Left ventricle myocardium superior (tissue), 1 donor: Measurements from ENCODE around the gene SLC12A5. TPM values are rescaled to one million over a fixed set of nuclear protein-coding genes. Genes with fewer than 3 reads are reported as not detected.
A peak's percentile ranks its signal among the peaks of the same experiment; 100 is the strongest.

ENCODE experiments used
- ATAC-seq: fragments of 200-7000 bp; cut with Tn5 transposase; one replicate; pipeline ENCODE4 v1.9.1; 2020; ENCODE audit warnings: mild to moderate bottlenecking, moderate library complexity
- DNase-seq: peaks from one replicate; pipeline ENCODE4 v3.0.0-alpha.2; 2020
- intact Hi-C: fragments of 100-400 bp; cut with micrococcal nuclease; formaldehyde crosslinking; loops from one replicate; pipeline ENCODE4 v1.11.0; 2022
- total RNA-seq: library from RNA; stranded (reverse); fragmentation: NEBNext Ultra II Directional; extraction: Animal tissue kit (Norgen Biotek cat#: 25700); gene quantifications from one replicate; pipeline ENCODE4 v1.2.1, GENCODE V29; 2021
- donor health status: DM: no; HTN: yes; CAD: no; lungs with severe emphysema.

SLC12A5 gene
- total RNA-seq, 1 donor from 2014 or later = 1.3 TPM

DNA sequence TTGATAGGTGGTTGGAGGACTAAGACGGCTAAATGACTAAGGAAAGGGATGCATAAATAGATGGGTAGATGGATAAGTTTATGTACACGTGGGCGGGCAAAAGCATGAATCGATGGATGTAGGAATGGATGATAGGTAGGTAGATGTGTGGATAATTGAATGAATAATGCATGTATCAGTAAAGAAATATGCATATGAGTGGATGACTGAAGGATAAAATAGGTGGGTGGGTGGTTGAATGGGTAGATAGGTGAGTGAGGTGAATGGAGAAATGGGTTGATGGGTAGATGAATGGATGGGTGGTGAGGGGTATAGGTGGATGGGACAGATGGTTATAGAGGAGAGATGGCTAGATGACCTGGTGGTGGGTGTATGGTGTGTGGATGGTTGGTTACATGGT is 20.2 kb downstream of the SLC12A5 start:
- DNase-seq (no peak), ATAC-seq (no peak)
- intact Hi-C loops = no loop called here

DNA sequence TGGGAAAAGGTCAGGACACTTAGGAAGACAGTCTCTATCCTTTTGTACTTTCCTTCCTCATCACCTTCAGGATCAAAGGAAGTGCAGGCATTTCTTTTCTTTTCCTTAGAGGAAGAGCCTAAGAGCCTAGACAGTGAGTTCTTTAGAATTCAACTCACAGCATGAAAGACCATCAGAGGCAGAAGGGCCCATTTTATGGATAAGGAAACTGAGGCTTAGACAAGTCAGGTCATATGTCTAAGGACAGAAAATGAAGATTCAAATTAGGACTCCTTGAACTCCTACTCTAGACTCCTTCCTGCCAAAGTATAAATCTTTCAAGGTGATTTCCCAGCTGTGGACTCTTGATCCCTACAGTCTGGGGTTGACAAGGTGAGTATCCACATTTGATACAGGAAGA is 20.8 kb downstream of the SLC12A5 start:
- no peak for ATAC-seq
- DNase-seq = no peak
- intact Hi-C loops = no loop called here

DNA sequence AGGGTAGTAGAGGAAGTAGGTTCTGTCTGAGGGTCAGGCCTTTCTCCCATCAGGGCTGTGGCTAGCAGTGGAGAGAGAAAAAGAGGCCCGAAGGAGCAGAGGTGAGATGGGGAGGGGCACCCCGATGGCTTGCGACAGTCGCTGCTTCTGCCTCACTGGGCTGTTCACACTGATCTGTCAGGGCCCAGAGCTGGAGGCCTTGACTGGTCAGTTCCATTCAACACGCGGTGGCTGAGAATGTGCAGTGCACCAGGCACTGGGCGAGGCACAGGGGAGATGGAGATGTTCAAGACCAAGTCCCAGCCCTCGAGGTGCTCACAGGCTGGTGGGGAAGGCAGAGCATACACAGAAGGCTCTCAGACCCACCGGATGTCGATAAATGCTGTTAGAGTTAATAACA is 21.4 kb downstream of the SLC12A5 start:
- intact Hi-C loops = no loop called here
- ATAC-seq (no peak), DNase-seq (no peak)

DNA sequence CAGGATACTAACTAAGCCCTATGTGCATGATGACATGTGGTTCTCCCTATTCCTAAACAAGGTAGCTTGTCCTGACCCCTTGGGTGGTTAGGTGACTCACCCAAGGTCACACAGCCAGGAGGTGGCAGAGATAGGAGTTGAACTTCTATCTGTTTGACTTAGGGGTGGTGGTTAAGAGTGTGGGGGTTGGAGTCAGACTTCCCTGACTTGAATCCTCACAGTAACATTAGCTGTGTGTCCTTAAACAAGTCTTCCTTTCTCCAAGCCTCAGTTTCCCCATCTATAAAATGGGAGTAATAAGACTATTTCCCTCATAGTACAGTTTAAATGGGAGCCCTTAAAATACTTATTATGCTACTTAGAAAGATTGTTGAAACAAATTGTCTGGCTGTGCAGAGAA is 21.9 kb downstream of the SLC12A5 start:
- no peak for ATAC-seq
- intact Hi-C loops = no loop called here
- no peak for DNase-seq

DNA sequence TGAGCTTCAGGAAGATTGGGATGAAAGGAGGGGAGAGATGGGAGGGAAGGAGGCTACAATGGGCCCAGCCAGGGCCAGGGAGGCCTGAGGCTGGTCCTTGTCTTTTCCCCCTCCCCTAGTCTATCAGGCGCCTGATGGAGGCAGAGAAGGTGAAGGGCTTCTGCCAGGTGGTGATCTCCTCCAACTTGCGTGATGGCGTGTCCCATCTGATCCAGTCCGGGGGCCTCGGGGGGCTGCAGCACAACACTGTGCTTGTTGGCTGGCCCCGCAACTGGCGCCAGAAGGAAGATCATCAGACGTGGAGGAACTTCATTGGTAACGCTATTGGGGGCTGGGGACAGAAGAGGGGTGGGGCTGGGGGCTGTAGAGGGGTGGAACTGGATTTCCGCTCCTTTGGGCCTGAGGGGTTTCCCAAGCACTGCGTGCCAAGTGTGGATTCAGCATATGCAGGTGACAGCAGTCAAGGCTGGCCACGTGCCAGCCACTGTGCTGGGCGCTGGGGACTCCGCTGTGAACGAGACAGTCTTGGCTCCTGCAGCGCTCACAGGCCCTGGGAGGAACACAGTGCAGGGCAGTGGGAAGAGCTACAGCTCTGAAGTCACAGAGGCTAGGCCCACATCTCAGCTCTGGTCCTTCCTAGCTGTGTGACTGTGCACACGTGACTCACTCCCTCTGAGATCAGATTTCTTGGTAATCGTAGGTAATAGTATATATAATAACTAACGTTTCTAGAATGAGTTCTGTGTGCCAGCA is 22.7 kb downstream of the SLC12A5 start:
- DNase-seq (no peak), ATAC-seq (no peak)
- intact Hi-C loops = no loop called here

DNA sequence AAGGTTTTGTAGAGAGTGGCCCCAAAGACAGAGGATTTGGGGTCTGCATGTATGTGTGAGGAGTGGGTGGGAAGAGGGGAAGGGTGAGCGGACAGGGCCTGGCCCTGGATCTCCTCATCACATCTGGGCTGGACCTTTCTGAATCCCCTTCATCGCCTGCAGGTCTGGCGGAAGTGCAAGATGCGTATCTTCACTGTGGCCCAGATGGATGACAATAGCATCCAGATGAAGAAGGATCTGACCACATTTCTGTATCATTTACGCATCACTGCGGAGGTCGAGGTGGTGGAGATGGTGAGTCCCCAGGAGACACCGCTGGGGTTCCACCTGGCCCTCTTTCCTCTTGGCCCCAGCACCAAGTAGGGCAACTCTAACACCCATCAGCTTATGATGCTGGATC is 24.4 kb downstream of the SLC12A5 start:
- intact Hi-C loops = no loop called here
- no peak for ATAC-seq

DNA sequence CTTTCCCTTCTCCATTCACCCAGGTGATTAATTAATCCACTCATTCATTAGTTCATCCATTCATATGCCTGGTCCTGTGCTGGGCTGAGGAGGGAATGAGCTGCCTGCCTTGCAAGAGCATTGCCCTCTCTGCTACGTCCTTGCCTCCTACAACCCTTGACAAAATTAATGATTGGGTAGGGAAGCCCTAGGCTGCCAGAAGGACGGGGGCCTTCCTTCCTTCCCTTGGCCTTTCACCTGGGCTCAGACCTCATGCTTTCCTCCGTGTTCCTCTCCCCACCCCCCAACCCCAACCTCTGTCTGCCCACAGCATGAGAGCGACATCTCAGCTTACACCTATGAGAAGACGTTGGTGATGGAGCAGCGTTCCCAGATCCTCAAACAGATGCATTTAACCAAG is 25.6 kb downstream of the SLC12A5 start:
- intact Hi-C loops = no loop called here
- DNase-seq = no peak
- ATAC-seq = no peak

More for the DNA sequence above, 24.4 kb downstream of the SLC12A5 start:
- no peak for DNase-seq

DNA sequence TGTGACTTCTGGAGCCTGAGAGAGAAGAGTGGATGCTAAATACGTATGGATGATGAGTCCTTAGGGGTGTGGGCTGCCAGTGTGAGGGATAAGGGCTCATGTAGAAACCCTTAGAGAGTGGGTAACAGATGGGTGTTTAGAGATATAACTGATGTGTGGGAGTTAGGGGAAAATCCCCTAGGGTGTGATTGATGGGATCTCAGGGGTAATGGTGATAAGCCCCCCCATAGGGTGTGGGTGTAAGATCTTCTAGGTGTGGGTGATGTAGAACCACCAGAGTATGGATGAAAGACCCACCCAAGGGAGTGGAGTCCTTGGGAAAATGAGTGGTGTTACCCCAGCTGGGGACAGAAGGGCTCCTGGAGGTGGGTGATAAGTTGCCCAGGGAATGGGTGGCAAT is 26.3 kb downstream of the SLC12A5 start:
- intact Hi-C loops = no loop called here
- DNase-seq (no peak), ATAC-seq (no peak)

DNA sequence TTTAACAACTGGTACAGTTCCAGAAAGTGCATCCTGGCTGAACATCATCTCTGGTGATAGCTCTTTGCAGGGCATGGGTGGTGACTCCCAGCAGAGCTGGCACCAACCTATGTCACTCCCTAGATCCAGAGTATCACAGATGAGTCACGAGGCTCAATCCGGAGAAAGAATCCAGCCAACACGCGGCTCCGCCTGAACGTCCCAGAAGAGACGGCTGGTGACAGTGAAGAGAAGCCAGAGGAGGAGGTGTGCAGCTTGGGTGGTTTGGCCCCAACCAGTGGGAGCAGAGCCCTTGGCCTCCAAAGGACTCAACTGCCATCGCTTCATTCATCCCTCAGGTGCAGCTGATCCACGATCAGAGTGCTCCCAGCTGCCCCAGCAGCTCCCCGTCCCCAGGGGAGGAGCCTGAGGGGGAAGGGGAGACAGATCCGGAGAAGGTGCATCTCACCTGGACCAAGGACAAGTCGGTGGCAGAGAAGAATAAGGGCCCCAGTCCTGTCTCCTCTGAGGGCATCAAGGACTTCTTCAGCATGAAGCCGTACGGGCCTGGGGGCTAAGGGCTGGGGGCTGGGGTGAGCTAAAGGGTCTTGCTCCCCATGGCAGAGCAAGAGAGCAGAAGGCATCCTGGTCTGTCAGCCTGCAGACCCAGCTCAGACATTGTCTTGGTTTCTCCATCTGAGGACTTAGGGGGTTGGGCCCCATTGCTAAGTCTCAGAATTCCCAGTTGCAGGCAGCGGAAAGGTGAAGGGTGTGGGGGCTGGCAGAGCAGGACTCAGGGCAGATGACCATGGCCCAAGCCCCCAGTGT is 27.2 kb downstream of the SLC12A5 start:
- DNase-seq = no peak
- intact Hi-C loops = no loop called here
- ATAC-seq = no peak

DNA sequence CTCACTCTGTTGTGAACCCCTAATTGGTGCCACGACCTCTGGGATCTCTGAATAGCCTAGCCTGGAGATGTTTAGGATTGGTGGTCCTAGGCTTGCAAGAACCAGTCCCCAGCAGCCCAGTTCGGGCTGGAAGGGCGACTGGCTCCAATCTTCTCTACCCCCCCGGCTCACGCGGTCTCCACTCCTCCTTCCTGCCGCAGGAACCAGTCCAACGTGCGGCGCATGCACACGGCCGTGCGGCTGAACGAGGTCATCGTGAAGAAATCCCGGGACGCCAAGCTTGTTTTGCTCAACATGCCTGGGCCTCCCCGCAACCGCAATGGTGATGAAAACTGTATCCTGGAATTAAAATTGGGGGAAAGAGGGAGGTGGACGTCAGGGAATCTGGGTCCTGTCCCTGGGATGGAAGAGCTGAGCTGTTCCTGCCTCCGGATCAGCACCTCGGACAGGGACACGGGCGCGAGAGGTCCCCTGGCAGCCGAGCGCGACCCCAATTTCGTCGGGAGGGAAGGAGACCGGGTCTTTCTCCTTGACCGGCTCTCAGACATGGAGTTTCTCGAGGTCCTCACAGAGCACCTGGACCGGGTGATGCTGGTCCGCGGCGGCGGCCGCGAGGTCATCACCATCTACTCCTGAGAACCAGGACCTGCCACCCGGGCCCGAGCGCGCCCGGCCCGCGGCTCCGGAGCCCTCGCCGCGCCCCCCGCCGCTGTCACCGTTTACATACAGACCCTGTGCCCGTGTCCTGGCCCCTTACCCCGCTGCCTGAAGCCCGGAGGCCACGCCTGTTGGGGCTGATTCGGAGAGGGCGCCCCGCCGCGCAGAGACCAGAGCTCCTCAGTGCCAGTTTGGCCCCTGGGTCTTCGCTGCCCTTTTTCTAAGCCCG is 28.2 kb downstream of the SLC12A5 start:
- peak; percentile 63 for ATAC-seq
- peak; percentile 65 for DNase-seq
- intact Hi-C loops = no loop called here

DNA sequence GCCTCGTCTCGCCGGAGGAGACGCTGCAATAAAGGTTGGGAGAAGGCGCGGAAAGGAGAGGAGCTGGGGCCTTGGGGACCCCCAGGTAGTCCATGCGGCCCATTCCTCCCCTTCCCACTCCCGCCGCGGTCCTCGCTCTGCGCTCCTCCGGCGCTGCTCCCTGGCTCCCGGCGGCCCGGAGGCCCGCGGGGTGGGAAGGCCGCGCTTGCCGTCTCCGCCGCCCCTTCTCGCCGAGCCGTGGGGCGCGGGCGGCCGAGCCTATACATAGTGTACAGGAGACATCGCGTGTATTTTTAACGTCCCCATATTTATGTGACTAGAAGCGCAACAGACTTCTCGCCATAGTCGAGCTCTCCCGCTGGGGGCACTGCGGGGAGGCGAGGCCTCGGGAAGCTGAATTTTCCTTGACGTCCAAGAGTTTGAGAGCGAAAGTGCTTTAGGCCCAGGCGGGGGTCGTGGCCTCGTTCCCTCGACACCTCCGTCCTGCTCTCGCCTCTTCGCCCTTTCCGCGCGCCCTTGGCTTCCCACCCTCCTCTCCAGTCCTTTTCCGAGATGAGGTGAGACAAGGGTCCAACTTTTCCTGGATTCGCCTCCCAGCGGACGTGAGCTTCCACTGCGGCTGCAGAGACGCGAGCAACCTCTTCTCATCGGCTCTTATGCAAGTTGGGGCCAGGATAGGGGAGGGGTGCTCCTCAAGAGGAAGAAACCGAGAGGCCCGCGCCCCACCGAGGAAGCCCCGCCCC is 29.0 kb downstream of the SLC12A5 start:
- intact Hi-C loops = no loop called here
- DNase-seq (peak; percentile 64), ATAC-seq (peak; percentile 52)

DNA sequence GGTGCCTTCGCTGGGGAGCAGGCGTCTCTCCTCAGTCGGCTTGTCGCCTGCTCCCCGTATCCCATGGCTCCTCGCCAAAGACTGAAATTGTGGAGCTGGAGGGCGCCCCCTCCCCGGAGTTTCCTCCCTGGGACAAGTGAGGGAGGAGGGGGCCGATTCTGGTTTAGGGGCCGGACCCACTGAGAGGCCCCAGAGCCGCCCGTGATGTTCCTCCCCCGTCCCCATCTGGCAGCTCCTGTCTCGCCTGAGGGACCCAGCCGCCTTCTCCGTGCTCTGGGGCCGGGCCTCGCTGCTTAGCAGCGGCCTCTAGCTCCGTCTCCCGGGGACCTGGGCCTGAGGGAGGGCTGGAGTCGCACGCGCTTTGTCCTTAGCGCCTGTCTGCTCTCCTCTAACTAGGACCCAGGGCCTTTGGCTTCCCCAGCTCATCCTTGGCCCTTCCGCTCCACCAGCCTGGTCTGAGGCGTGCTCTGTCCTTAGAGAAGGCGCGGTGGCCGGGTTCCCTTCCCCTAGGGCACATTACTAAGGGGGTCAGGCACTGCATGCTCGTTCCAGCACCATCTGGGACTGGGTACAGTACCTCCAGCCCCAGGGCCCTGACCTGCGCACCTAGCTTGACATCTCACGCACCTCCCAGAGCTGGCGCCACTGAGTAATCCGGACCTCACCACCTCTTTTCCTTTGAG is 29.7 kb downstream of the SLC12A5 start:
- no peak for DNase-seq
- peak; percentile 19 for ATAC-seq
- intact Hi-C loops = no loop called here

DNA sequence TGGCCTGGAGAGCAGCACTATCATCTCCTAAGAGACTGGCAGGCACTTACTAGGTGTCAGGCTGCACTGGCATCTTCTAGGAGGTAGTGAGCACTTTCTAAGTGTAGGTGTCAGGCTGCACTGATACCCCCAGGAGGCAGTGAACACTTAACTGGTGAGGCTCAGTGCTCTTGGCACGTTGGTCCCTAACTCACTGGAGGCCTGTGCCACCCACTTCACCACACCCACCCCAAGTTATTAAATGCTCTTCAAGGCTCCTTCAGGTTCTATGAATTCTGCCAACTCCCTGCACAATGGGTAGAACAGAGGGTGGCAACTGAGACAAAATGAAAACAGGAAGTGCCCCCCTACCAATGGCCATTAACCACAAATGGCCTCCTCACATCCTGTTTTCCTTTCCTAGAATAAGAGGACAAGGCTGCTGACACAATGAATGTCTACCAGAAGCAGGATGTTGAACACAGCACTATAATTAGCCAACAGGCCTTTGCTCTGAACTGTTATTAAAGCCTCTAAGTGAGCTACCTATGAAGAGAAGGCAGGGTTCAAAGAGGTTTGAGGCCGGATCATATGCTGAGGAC is 31.4 kb downstream of the SLC12A5 start:
- intact Hi-C loops = no loop called here
- ATAC-seq (peak; percentile 15), DNase-seq (no peak)

DNA sequence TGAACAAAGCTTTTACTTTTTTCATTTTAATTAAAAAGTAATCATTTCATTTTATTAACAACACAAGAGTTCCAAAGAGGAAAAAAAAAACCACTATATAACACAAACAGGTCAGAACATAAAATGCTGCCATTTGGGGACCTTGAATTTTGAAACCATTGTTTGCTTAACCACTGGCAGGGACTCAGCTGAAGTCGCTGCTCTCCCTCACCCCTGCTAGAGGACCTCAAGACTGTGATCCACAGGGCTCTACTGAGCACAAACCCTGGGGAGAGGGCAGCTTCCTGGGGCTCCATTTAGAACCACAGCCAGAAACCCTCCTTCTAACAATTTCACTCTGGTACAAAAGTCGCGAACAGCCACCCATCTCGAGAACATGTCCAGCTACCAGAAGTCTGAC is 32.0 kb downstream of the SLC12A5 start:
- ATAC-seq = no peak

DNA sequence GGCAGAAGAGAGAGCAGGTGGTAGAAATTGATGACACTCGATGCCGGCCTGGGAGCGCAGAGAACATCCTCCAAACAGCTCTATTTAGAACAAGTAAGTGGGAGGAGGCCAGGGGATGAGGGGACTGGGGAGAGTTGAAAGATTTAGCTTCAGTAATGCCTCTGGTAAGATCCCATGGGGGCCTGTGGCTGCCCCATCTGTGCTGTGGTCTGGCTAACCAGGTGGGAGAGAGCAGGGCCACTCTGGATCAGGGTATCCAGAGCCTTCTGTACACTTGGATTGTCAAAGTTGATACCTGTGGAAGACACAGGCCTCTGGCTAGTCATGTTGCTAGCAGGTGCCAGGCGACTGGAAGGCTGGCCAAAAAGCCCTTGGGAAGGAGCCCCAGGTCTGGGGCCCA is 33.1 kb downstream of the SLC12A5 start:
- no peak for ATAC-seq
- intact Hi-C loops = no loop called here
- no peak for DNase-seq

More for the DNA sequence above, 32.0 kb downstream of the SLC12A5 start:
- no peak for DNase-seq
- intact Hi-C loops = no loop called here

DNA sequence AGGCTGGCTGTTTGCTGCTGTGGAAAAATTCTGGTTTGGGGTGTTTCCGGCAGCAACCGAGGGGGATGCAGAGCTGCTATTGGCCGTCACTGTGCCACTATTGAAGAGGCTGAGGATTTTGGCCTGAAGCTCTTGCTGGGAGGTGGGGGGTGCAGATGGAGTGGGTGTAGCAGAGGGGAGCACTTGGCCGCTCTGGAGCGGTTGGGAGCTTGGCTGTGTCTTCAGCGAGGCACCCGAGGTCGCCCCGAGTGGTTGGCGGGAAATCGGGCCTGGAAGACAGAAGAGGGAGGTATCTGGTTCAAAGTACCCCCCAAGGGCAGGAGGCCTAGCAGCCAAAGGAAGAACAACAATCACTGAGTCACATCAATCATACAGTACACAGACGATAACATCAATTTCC is 33.6 kb downstream of the SLC12A5 start:
- intact Hi-C loops = no loop called here
- no peak for ATAC-seq
- DNase-seq = no peak

DNA sequence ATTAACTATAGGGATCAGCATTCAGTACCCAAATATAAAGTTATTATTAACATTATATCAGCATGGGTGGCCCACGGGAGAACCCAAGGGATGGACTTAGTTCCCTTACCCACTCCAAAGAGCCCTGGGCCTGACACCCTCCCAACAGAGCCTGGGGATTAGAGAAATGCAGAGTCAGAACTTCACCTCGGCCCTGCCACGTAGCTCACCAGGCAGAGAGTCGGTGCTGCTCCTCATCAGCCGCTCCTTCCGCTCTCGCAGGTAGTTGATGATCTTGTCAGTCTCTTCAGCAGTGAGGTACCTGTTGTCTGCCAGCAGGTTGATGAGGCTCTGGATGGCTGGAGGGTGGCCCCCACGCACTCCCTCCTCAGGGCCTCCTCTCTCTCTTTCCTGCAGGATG is 34.1 kb downstream of the SLC12A5 start:
- intact Hi-C loops = no loop called here
- ATAC-seq (no peak), DNase-seq (no peak)

DNA sequence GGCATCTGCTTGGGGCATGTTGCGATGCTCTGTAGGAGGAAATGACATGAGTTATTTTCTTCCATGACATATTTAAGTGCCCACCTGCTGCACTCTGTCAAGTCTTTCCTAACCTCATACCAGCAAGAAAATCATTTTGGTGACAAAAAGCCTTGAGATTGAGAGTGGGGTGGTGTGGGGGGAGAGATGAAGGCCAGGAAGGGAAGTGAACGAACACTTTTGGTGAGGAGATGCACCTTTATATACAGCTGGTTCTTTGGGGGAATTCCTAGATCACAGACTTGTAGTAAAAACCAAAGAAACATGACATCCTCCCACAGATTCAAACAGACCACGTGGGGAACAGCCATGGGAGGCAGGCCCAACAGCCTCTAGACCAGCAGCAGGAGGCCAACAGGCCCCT is 34.6 kb downstream of the SLC12A5 start:
- intact Hi-C loops = no loop called here
- no peak for ATAC-seq
- no peak for DNase-seq
